ENCODE data around the gene TBC1D10B.

Gene TBC1D10B, protein sequence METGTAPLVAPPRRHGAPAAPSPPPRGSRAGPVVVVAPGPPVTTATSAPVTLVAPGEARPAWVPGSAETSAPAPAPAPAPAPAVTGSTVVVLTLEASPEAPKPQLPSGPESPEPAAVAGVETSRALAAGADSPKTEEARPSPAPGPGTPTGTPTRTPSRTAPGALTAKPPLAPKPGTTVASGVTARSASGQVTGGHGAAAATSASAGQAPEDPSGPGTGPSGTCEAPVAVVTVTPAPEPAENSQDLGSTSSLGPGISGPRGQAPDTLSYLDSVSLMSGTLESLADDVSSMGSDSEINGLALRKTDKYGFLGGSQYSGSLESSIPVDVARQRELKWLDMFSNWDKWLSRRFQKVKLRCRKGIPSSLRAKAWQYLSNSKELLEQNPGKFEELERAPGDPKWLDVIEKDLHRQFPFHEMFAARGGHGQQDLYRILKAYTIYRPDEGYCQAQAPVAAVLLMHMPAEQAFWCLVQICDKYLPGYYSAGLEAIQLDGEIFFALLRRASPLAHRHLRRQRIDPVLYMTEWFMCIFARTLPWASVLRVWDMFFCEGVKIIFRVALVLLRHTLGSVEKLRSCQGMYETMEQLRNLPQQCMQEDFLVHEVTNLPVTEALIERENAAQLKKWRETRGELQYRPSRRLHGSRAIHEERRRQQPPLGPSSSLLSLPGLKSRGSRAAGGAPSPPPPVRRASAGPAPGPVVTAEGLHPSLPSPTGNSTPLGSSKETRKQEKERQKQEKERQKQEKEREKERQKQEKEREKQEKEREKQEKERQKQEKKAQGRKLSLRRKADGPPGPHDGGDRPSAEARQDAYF

GRCh38 chr16:30370456-30371247, at the start of gene TBC1D10B:
TSS of gene TBC1D10B (minus strand) at chr16:30370494. CDS start at chr16:30370183, 311 bp downstream.
- peak; percentile 92 to 100 for DNase-seq (ENCODE audit: low read depth in 1 of 2, low spot score in 1 of 2)

DNA sequence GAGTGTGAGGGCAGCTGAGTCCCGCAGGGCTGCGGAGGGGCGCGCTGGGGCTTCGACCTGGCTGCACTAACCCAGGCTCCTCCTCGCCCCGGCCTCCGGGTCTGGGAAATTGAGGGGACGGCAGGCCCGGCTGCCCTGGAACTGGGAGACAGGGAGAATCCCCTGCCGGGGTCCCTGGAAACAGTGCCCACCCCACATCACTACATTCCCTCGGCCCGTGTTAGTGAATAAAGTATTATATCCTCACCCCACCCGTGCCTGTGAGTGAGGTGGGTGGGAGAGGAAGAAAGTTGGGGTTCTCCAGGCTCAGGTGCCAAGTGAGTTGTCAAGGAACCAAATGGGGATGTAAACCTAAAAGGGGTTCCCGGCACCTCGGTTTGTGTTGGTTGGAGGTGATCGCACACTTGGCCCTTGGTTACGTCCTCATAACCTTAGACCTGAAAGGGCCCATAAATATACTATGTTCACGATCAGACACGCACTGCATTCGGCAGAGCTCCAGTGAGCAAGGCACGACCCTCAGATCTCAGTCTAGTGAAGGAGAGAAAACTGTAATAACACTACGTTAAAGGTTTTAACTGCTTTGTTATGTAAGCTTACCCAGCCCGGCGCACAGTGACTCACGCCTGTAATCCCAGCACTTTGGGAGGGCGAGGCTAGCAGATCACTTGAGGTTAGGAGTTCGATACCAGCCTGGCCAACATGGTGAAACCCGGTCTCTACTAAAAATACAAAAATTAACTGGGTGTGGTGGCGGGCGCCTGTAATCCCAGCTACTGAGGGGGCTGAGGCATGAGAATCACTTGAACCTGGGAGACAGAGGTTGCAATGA, 48.3 kb upstream of the TBC1D10B start:
- no peak for DNase-seq (ENCODE audit: low read depth in 1 of 2, low spot score in 1 of 2)

DNA sequence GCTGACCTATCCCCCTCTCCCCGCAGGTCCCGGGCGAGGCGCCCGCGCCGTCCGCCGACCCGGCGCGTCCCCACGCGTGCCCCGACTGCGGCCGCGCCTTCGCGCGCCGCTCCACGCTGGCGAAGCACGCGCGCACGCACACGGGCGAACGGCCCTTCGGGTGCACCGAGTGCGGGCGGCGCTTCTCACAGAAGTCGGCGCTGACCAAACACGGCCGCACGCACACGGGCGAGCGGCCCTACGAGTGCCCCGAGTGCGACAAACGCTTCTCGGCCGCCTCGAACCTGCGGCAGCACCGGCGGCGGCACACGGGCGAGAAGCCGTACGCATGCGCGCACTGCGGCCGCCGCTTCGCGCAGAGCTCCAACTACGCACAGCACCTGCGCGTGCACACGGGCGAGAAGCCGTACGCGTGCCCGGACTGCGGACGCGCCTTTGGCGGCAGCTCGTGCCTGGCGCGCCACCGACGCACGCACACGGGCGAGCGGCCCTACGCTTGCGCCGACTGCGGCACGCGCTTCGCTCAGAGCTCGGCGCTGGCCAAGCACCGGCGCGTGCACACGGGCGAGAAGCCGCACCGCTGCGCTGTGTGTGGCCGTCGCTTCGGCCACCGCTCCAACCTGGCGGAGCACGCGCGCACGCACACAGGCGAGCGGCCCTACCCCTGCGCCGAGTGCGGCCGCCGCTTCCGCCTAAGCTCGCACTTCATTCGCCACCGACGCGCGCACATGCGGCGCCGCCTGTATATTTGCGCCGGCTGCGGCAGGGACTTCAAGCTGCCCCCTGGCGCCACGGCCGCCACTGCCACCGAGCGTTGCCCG, 47.4 kb upstream of the TBC1D10B start:
- peak; percentile 59 to 83 for DNase-seq (ENCODE audit: low read depth in 1 of 2, low spot score in 1 of 2)

DNA sequence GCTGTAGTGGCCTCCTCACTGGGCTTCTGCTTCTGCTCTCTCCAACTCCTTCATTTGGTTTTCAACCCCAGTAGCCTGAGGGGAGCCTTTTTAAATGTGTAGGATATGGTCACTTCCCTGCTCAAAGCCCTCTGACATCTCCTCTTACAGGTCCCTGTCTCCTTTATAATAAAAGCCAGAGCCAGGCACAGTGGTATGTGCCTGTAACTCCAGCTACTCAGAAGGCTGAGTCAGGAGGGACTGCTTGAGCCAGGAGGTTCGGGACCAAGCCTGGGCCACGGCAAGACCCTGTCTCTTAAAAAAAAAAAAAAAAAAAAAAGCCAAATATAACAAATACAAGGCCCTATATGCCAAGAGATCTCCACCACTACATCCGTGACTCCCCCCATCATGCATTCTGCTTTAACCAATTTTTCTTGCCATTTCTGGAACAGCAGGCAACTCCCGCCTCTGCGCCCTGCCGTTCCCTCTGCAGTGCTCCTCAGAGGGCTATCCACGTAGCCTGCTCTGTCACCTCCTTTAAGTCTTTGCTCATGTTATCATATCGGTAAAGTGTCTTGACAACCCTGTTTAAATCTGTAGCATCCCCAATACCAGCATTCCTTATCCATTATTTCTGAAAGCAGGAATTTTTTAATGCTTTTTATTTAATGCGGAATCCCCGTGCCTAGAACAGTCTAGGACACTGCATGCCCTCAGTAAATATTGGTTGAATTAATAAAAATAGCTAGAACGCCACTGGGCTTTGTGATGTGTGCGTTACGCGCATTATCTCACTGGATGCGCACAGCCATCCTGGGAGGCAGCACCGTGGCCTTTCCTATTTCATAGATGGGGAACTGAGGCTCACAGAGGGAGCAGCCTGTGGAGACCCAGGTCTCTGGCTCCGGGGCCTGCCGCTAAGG, 46.6 kb upstream of the TBC1D10B start:
- DNase-seq (ENCODE audit: low read depth in 1 of 2, low spot score in 1 of 2), result no peak

GRCh38 chr16:30416047-30416603, 45.8 kb upstream of the TBC1D10B start:
- no peak for DNase-seq (ENCODE audit: low read depth in 1 of 2, low spot score in 1 of 2)

DNA sequence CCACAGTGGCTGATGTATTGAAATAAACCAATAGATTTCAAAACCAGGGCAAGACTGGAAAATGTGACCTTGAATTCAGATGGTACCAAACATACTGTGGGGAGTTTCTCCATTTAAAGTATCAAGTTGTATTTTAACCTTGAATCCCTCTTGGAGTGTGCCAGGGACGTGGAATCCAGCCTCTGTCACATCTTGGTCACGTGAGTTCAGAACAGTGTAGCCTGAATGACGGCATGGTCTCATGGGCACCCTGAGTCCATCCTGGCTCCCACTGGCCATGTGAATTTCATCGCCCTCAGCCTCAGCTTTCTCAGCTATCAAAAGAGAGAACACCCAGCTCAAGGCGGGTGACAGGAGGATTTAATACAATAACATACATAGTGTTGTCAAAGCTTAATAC, 43.9 kb upstream of the TBC1D10B start:
- DNase-seq (ENCODE audit: low read depth in 1 of 2, low spot score in 1 of 2), result no peak

DNA sequence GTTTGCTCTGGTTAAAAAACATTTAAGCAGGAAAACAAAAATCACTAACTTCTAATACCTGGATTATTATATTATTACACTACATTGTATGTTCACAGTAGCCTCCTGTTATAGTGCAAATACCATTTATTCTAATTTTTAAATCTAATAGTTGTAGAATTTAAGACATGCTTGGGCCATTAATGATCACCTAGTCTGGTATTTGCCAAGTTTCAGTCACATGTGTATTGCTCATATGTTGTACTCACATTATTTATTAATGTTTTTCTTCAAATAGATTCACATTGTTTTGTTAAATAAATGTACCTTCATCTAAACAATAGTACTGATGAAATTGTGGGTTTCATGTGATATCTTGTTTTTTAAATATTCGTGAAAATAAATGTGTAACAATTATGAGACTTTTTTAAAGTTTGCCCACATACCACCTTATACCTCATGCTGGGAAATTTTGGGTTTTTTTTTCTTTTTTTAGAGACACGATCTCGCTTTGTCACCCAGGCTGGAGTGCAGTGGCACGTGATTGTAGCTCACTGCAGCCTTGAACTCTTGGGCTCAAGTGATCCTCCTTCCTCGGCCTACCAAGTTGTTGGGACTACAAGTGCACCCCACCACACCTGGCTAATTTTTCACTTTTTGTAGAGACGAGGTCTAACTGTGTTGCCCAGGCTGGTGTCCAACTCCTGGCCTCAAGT, 43.0 kb upstream of the TBC1D10B start:
- DNase-seq (ENCODE audit: low read depth in 1 of 2, low spot score in 1 of 2), result no peak

GRCh38 chr16:30409125-30410060, 39.1 kb upstream of the TBC1D10B start:
- peak; percentile 88 to 92 for DNase-seq (ENCODE audit: low read depth in 1 of 2, low spot score in 1 of 2)

- DNase-seq (ENCODE audit: low read depth in 1 of 2, low spot score in 1 of 2), result no peak
Measured at GRCh38 chr16:30407804-30408534, 37.7 kb upstream of the TBC1D10B start.

DNA sequence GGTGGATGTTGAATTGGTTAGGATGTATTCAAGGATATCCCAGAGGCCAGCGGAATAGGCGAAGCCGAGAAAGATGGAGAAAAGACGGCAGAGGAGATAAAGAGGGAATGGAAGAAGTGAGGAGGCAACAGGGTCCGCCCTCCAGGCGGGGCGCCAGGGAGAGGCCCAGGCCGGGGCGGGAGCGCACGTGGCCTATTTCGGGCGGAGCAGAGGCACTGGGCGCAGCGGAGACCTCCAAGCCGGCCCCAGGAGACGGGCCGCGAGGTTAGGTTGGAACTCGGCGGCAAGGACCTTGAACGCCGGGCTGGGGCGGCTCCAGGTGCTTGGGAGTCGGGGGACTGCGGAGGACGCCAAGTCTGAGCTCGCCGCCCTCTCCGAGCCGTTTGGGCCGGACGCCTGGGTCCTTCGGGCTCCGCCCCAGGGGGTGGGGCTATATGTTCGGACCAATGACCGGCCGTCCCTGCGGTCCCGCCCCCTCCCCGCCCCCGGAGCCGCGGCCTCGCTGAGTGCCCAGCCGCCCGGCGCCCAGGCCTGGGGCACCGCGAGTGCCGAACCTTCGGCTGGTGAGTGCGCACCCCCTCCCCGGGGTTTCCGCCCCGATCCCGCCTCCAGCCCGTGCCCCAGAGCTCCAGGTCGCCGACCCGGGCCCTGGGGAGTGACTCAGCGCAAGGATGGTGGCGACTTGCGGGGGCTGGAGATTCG, 37.0 kb upstream of the TBC1D10B start, which contains the start of gene ZNF771:
TSS of gene ZNF771 (plus strand) at position 505 of the 702 bp plus-strand sequence. CDS start 448 bp downstream, outside the sequence.
- DNase-seq (ENCODE audit: low read depth in 1 of 2, low spot score in 1 of 2), result peak; percentile 84 to 89

GRCh38 chr16:30406795-30407101, 36.5 kb upstream of the TBC1D10B start:
- no peak for DNase-seq (ENCODE audit: low read depth in 1 of 2, low spot score in 1 of 2)

DNA sequence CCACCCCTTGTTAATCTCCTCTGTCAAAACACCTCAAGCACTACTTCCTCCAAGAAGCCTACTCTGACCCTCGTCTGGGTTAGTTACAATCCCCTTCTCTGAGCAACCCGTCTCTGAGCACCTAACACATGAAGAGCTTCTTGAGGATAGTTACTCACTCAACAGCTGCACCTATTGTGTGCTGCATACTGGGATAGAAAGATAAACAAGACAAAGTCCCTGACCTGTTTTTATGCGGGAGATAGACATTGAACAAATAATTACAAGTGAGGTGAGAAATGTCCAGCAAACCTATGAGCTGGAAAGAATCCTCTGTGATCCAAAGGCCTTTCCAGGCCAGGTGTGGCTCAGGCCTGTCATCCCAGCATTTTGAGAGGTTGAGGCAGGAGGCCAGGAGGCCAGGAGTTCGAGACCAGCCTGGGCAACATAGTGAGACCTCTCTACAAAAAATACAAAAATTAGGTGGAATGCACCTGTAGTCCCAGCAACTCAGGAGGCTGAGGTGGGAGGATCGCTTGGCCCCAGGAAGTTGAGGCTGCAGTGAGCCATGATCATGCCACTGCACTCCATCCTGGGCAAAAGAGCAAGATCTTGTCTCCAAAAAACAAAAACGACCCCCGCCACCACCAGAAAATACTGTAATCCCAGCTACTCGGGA, 31.6 kb upstream of the TBC1D10B start:
- no peak for DNase-seq (ENCODE audit: low read depth in 1 of 2, low spot score in 1 of 2)

DNA sequence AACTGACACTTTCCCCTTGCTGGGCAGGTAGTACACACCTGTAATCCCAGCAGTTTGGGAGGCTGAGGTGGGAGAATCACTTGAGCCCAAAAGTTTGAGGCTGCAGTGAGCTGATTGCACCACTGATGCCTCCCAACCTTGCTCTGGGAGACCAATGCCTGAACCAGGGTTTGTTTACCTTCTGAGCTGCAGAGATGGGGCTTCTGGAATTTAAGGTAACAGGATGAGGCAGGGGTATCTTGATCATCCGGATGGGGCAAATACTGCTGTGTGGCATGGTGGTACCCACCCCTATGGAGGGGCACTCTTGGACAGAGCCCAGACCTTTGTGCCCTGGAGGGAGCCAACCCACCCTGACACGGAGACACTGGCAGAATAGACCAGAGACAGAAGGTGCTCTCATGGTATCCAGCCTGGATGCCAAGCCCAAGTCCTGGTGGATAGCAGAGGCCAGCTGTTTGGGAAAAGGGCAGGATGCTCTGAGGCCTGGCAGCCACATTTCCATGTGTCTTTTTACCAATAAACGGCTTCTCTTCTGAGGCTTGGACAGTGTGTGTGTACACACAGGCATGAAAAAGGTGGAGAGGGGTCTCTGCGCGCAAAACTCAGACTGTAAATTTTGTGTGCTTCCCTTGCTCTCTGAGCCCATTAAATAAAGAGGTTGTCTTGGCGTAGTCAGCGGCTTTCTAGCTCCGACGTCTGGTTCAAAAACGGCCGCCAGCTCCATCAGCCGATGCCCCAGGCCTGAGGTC, 29.3 kb upstream of the TBC1D10B start:
- DNase-seq (ENCODE audit: low read depth in 1 of 2, low spot score in 1 of 2), result no peak
